Renal cortex interstitium (tissue), 11 donors: ENCODE measurements around the gene IPCEF1. TPM values are rescaled to one million over a fixed set of nuclear protein-coding genes. Genes with fewer than 3 reads are reported as not detected.
A peak's percentile ranks its signal among the peaks of the same experiment; 100 is the strongest.
"Not testable (repeated sequence)": the region's sequence is repeated elsewhere in the genome, so short reads cannot be mapped to it uniquely, and the experiment has no call there.

Experiments
- DNase-seq, 11 donors: peaks; one replicate each; pipeline ENCODE4 v3.0.0-alpha.2; 2013; ENCODE audit warnings: low read depth in 9 of 11, low spot score in 4 of 11; ENCODE audit errors: extremely low read depth in 1 of 11
- polyA plus RNA-seq, 3 donors: library from polyadenylated mRNA; unstranded; fragments of 120-200 nt; gene quantifications; one replicate each; pipeline ENCODE4 v1.2.1, GENCODE V29; 2013; ENCODE audit not compliant: insufficient read length in 3 of 3

The IPCEF1 gene
- polyA plus RNA-seq, 3 donors, result 4.7 to 9.7 (median 7.2) TPM

- DNase-seq, result no peak
These were observed 153.6 kb downstream of the IPCEF1 start for GRCh38 chr6:154202958-154203357.

GRCh38 chr6:154202339-154202738 is 154.3 kb downstream of the IPCEF1 start:
- no peak for DNase-seq

GRCh38 chr6:154201688-154202087 is 154.9 kb downstream of the IPCEF1 start:
- not testable (repeated sequence) for DNase-seq

- DNase-seq, result peak in 3 of 11 donors; percentile 16 to 29 (median 27)
These were observed 159.3 kb downstream of the IPCEF1 start for GRCh38 chr6:154197196-154197860.

GRCh38 chr6:154196333-154196885 is 160.2 kb downstream of the IPCEF1 start:
- DNase-seq, result no peak

- DNase-seq, result no peak
These were observed 168.9 kb downstream of the IPCEF1 start for GRCh38 chr6:154187714-154188113.

- no peak for DNase-seq
These were observed 169.4 kb downstream of the IPCEF1 start for GRCh38 chr6:154187203-154187602.

GRCh38 chr6:154179434-154179833 is 177.2 kb downstream of the IPCEF1 start:
- no peak for DNase-seq

- DNase-seq, result not testable (repeated sequence)
These were observed 184.2 kb downstream of the IPCEF1 start for GRCh38 chr6:154172393-154172792.

- DNase-seq, result no peak
These were observed 186.5 kb downstream of the IPCEF1 start for GRCh38 chr6:154170106-154170505.

- no peak for DNase-seq
These were observed 187.3 kb downstream of the IPCEF1 start for GRCh38 chr6:154169193-154169847.

- no peak for DNase-seq
These were observed 189.5 kb downstream of the IPCEF1 start for GRCh38 chr6:154167126-154167525.

- DNase-seq, result no peak
These were observed 190.5 kb downstream of the IPCEF1 start for GRCh38 chr6:154166140-154166539.

- DNase-seq, result no peak
These were observed 191.1 kb downstream of the IPCEF1 start for GRCh38 chr6:154165478-154165877.

- peak in 8 of 11 donors; percentile 8 to 45 (median 30) for DNase-seq
These were observed 192.2 kb downstream of the IPCEF1 start for GRCh38 chr6:154164397-154164796.

- no peak for DNase-seq
These were observed 194.9 kb downstream of the IPCEF1 start for GRCh38 chr6:154161689-154162088.

GRCh38 chr6:154159126-154159525 is 197.5 kb downstream of the IPCEF1 start:
- DNase-seq, result no peak

GRCh38 chr6:154157706-154158105 is 198.9 kb downstream of the IPCEF1 start:
- DNase-seq, result no peak

- DNase-seq, result no peak
These were observed 199.5 kb downstream of the IPCEF1 start for GRCh38 chr6:154157082-154157481.

GRCh38 chr6:154156135-154156896 is 200.3 kb downstream of the IPCEF1 start:
- DNase-seq, result peak; percentile 50 to 79 (median 64)
